Left ventricle myocardium inferior (tissue), 1 donor: Measurements from ENCODE around the gene ACSL3. TPM values are rescaled to one million over a fixed set of nuclear protein-coding genes. Genes with fewer than 3 reads are reported as not detected.

ENCODE experiments used
- DNase-seq: peaks from one replicate; pipeline ENCODE4 v3.0.0-alpha.2; 2020
- H3K27ac ChIP-seq: fragments of 200-600 bp; replicated peaks from 2 replicates; pipeline ENCODE4 v1.8.0; 2021
- H3K27me3 ChIP-seq: fragments of 200-600 bp; 2 replicates; pipeline ENCODE4 v1.8.0; 2021; ENCODE audit warnings: low read depth
- H3K36me3 ChIP-seq: fragments of 200-600 bp; 2 replicates; pipeline ENCODE4 v1.8.0; 2021
- H3K4me1 ChIP-seq: fragments of 200-600 bp; 2 replicates; pipeline ENCODE4 v1.8.0; 2021
- H3K4me3 ChIP-seq: fragments of 200-600 bp; 2 replicates; pipeline ENCODE4 v1.8.0; 2021; ENCODE audit warnings: mild to moderate bottlenecking, moderate library complexity
- H3K9me3 ChIP-seq: fragments of 200-600 bp; replicated peaks from 2 replicates; pipeline ENCODE4 v1.8.0; 2021
- intact Hi-C: fragments of 100-400 bp; cut with micrococcal nuclease; formaldehyde crosslinking; loops from one replicate; pipeline ENCODE4 v1.11.0; 2022
- total RNA-seq: library from RNA; stranded (reverse); fragmentation: NEBNext Ultra II Directional; extraction: Animal tissue kit (Norgen Biotek cat#: 25700); gene quantifications from one replicate; pipeline ENCODE4 v1.2.1, GENCODE V29; 2021
- TF ChIP-seq, protein P1 (sequence below): fragments of 200-600 bp; IDR thresholded peaks from 2 replicates; pipeline ENCODE4 v1.8.0; 2021; ENCODE audit warnings: antibody characterized with exemption, mild to moderate bottlenecking, borderline replicate concordance
- donor health status: DM: no; HTN: yes; CAD: no; lungs with severe emphysema.

The ACSL3 gene
- total RNA-seq, 1 donor from 2014 or later, result 50.1 TPM

DNA sequence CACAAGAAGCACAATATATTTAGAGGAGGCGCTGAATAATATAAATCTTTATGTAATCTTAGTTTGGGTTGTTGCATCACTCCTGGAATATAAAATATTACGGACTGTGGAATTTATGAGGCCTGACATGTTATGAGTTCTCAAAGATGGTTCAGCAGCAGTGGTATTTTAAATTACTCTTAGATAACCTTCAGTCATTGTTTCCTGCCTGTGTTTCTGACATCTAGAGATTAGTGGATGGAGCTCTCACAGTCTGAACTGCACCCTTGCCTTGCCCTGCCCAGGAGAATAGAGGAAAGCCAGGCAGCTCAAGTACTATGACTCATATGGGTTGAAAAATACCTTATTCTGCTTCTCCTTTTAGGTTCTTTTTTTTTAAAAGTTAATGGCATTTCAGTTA, 70.0 kb downstream of the ACSL3 start:
- Histone ChIP-seq H3K27ac (no peak overlapping the region), H3K4me3 (no peak overlapping the region), H3K4me1 (peaks cover 5% of the 10 kb centered on the region), H3K9me3 (no peaks in the 10 kb centered on the region), H3K27me3 (no peaks in the 10 kb centered on the region), H3K36me3 (peaks cover 71% of the 10 kb centered on the region)
- TF ChIP-seq, protein P1, sequence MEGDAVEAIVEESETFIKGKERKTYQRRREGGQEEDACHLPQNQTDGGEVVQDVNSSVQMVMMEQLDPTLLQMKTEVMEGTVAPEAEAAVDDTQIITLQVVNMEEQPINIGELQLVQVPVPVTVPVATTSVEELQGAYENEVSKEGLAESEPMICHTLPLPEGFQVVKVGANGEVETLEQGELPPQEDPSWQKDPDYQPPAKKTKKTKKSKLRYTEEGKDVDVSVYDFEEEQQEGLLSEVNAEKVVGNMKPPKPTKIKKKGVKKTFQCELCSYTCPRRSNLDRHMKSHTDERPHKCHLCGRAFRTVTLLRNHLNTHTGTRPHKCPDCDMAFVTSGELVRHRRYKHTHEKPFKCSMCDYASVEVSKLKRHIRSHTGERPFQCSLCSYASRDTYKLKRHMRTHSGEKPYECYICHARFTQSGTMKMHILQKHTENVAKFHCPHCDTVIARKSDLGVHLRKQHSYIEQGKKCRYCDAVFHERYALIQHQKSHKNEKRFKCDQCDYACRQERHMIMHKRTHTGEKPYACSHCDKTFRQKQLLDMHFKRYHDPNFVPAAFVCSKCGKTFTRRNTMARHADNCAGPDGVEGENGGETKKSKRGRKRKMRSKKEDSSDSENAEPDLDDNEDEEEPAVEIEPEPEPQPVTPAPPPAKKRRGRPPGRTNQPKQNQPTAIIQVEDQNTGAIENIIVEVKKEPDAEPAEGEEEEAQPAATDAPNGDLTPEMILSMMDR, result no peak
- no peak for DNase-seq
- intact Hi-C loops, result no loop called here

DNA sequence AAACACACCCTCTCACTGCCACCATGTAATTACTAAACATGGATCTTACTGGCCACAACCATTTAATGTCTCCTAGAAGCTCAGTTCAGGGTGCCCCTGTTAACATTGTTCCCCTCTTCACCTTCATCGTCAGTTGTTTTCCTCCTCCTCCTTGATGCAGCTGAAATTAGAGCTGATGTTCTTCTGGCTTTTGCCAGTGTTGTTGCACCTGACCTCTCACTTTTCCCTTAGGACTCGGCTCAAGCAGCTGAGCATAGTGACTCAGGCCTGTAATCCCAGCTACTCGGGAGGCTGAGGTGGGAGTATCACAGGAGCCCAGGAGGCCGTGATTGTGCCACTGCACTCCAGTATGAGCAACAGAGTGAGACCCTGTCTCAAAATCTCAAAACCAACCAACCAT, 70.8 kb downstream of the ACSL3 start:
- Histone ChIP-seq H3K9me3 (peaks cover under 1% of the 10 kb centered on the region), H3K4me3 (no peak overlapping the region), H3K36me3 (peaks cover 76% of the 10 kb centered on the region), H3K27ac (no peak overlapping the region), H3K4me1 (peaks cover 5% of the 10 kb centered on the region), H3K27me3 (no peaks in the 10 kb centered on the region)
- TF ChIP-seq, protein P1, result no peak
- intact Hi-C loops, result no loop called here
- no peak for DNase-seq

DNA sequence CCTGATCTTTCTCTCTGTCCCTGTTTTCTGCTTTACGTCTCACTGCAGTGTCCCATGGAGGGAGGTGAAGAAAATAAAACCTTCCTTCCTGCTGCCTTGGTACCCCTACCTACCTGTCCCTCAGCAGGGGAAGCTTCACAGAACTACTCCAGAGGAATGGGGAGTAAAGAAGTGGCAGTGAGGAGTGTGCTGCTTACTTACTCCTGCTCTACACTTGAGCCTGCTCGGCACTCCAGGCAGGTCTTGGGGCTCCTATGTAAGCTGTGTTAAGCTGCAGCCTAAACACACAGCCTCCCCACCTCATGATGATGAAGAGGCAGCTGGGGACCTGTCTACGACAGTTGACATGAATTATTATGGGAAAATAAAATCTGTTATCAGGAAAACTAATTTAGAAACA, 72.6 kb downstream of the ACSL3 start:
- TF ChIP-seq, protein P1, result no peak
- DNase-seq, result no peak
- H3K9me3 ChIP-seq, result peaks cover 18% of the 10 kb centered on the region
- peaks cover 5% of the 10 kb centered on the region for H3K4me1 ChIP-seq
- peaks cover 83% of the 10 kb centered on the region for H3K36me3 ChIP-seq
- no peak overlapping the region for H3K27ac ChIP-seq
- H3K27me3 ChIP-seq, result no peaks in the 10 kb centered on the region
- H3K4me3 ChIP-seq, result no peak overlapping the region
- intact Hi-C loops, result no loop called here

DNA sequence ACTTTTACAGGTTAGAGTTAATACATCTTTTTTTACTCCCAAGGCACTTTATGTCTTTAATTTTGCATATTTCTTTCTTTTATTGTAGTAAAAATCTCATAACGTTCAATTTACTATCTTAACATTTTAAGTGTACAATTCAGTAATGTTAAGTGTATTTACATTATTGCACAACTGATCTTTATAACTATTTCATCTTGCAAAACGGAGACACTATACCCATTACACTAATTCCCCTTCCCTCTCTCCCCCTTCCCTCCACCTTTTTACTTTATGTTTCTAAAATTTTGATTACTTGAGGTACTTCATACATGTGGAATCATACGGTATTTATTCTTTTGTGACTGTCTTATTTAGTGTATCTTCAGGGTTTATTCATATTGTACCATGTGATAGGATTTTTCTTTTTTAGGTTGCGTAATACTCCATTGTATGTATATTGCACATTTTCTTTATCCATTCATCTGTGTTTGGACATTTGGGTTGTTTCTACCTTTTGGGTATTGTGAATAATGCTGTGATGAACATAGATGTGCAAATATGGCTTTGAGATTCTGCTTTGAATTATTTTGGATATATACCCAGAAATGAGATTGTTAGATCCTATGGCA, 75.0 kb downstream of the ACSL3 start:
- no peak overlapping the region for H3K4me3 ChIP-seq
- H3K27ac ChIP-seq, result no peak overlapping the region
- H3K36me3 ChIP-seq, result peaks cover 95% of the 10 kb centered on the region
- H3K27me3 ChIP-seq, result no peaks in the 10 kb centered on the region
- peaks cover 2% of the 10 kb centered on the region for H3K4me1 ChIP-seq
- intact Hi-C loops, result no loop called here
- no peak for DNase-seq
- TF ChIP-seq, protein P1, result no peak
- H3K9me3 ChIP-seq, result peaks cover 28% of the 10 kb centered on the region

DNA sequence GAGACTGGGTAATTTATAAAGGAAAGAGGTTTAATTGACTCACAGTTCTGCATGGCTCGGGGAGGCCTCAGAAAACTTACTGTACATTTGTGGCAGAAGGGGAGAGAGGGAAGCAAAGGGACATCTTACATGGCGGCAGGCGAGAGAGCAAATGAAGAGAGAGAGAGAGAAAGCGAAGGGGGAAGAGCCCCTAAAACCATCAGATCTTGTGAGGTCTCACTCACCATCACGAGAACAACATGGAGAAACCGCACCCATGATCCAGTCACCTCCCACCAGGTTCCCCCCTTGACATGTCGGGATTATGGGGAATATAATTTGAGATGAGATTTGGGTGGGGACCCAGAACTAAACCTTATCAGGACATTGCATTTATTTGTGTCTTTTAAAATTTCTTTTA, 75.9 kb downstream of the ACSL3 start:
- Histone ChIP-seq H3K36me3 (peaks cover 95% of the 10 kb centered on the region), H3K4me3 (no peak overlapping the region), H3K27ac (no peak overlapping the region), H3K9me3 (peaks cover 28% of the 10 kb centered on the region), H3K27me3 (no peaks in the 10 kb centered on the region), H3K4me1 (no peaks in the 10 kb centered on the region)
- TF ChIP-seq, protein P1, result no peak
- intact Hi-C loops, result no loop called here
- no peak for DNase-seq

DNA sequence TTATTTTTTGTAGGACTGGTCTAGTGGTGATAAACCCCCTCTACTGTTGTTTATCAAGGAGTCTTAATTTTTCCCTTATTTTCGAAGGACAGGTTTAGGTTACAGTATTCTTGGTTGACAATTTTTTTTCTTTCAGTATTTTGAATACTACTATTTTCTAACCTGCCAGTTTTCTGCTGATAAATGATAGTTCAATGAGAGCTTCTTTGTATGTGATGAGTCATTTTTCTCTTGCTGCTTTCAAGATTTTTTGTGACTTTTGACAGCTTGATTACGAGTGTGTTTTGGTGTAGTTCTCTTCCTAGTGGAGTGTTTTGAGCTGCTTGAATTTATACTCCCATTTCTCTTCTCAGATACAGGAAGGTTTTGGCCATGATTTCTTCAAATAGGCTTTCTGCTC, 77.5 kb downstream of the ACSL3 start:
- TF ChIP-seq, protein P1, result no peak
- H3K9me3 ChIP-seq, result peaks cover 28% of the 10 kb centered on the region
- no peaks in the 10 kb centered on the region for H3K4me1 ChIP-seq
- DNase-seq, result no peak
- no peak overlapping the region for H3K4me3 ChIP-seq
- no peaks in the 10 kb centered on the region for H3K27me3 ChIP-seq
- H3K36me3 ChIP-seq, result peaks cover 89% of the 10 kb centered on the region
- H3K27ac ChIP-seq, result no peak overlapping the region
- intact Hi-C loops, result no loop called here
